Body of pancreas (tissue), 4 donors: ENCODE measurements around the gene KLLN.

Experiments
- POLR2A ChIP-seq, 3 donors: fragments of 450-650 bp; IDR thresholded peaks; one replicate each; pipeline ENCODE4 v1.6.1; 2016; ENCODE audit warnings: antibody characterized with exemption in 3 of 3, mild to moderate bottlenecking in 2 of 3
- TF ChIP-seq, protein P1 (sequence below), 7 experiments: fragments of 450-650 bp in 4 of 7; fragments of 200-600 bp in 3 of 7; sonication (generic) in 3 of 7; IDR thresholded peaks; one replicate each; pipeline ENCODE4 v1.5.1; 2016 to 2019; ENCODE audit warnings: antibody characterized with exemption in 7 of 7

DNA sequence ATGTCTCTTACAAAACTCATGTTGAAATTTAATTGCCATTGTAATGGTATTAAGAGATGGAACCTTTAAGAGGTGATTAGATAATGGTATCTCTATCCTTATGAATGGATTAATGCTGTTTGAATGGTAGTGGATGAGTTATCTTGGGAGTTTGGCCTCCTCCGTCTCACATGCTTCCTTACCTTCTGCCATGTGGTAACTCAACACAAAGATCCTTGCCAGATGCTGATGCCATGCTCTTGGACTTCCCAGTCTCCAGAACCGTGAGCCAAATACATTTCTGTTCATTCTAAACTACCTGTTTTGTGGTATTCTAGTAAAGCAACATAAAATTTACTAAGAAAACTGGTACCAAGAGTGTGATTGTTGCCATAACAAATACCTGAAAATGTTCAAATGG is 23.3 kb upstream of the KLLN start:
- no peak for TF ChIP-seq POLR2A (IDR thresholded peaks at IDR 0.05)
- TF ChIP-seq, protein P1, sequence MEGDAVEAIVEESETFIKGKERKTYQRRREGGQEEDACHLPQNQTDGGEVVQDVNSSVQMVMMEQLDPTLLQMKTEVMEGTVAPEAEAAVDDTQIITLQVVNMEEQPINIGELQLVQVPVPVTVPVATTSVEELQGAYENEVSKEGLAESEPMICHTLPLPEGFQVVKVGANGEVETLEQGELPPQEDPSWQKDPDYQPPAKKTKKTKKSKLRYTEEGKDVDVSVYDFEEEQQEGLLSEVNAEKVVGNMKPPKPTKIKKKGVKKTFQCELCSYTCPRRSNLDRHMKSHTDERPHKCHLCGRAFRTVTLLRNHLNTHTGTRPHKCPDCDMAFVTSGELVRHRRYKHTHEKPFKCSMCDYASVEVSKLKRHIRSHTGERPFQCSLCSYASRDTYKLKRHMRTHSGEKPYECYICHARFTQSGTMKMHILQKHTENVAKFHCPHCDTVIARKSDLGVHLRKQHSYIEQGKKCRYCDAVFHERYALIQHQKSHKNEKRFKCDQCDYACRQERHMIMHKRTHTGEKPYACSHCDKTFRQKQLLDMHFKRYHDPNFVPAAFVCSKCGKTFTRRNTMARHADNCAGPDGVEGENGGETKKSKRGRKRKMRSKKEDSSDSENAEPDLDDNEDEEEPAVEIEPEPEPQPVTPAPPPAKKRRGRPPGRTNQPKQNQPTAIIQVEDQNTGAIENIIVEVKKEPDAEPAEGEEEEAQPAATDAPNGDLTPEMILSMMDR (IDR thresholded peaks at IDR 0.05) = no peak
